Stimulated activated CD8-positive, alpha-beta memory T cell treated with anti-CD3 and anti-CD28 coated beads, Interleukin-15, amount 100 ng/mL, for 4 hours (primary cell): Measurements from ENCODE around the gene ZNF750.

Source experiments
- DNase-seq, 2 donors: peaks; one replicate each; pipeline ENCODE4 v3.0.0-alpha.2; 2020; ENCODE audit warnings: low read depth in 2 of 2

ZNF750 gene

DNA sequence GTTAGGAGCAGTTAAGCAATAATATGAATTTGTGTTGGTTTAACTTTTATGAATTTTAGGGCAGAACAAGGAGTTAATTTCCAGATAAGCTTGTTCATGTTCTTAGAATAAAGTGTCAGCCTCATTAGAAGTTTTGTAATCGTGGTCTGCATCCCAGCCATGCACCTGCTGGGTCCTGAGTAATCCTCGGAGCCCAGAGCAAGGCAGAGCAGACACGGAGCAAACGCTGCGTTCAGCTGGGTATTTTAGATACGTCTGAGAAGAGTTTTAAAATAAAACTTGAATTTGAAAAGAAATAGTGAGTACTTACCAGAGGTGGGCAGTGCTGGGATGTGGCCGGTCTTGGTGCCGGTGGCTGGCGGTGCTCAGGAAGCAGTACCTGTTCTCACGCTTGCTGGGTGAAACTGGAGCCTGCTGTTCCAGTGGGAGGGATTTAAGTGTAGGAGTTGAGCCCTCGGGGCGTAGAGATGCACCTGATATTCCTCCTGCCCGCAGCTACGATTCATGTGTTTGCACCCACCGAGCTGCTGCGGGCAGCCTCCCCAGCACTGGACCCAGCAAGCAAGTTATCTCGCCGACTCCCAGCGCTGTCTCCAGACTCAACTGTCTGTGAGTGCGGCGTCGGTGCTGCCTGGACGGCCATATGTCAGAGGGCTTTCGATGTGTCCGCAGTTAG lies at the start of gene ZNF750:
Gene ZNF750, minus strand, starts transcription at position 406 of the 676 bp plus-strand sequence. CDS start 7,568 bp downstream, outside the sequence.
- DNase-seq: no peak

DNA sequence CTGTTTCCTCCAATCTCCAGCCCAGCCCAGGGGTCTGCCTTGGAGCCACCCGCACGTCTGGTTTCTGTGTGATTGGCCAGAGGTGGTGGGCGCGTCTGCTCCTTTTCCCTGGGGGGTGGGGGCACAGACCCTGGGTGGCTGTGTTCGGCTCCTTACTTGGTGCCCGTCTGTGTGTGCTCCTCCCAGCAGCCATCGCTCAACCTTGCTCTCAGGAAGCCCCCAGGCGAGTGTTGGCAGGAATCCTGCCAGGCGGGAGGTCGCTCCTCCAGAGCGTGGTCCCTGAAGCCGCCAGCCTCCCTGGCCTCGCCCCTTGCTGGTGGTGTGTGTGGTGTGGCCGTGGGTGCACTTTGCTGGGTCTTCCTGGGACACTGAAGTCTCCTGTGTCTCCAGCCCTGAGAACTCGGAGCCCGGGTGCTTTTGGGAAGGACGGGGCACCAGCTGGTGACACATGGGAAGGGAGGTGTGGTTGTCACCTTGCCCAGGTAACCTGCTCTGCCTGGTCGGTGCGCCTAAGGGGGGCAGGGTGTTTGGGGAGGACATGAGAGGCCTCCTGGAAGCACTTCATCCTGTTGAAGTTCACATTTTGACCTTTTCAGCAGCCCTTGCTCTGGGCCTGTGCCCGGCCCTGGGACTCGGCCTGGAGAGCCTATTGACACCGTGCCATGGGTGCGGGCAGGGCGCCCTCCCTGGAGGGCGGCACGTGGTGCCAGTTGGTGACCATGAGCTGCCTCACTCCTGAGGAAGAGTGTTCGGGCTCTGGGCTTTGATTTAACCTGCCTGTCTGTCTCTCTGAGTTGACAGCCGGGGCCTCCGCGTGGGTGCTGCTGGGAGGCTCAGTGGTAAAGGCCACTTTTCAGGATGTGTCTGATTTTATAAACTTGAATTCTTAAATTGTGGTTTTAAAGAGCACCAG lies 49.0 kb upstream of the ZNF750 start:
- no peak for DNase-seq

- DNase-seq: no peak
Measured at GRCh38 chr17:82887255-82888164, 47.7 kb upstream of the ZNF750 start.

- no peak for DNase-seq
Measured at GRCh38 chr17:82884970-82885353, 45.1 kb upstream of the ZNF750 start.

- no peak for DNase-seq
Measured at GRCh38 chr17:82884341-82884969, 44.6 kb upstream of the ZNF750 start.

DNA sequence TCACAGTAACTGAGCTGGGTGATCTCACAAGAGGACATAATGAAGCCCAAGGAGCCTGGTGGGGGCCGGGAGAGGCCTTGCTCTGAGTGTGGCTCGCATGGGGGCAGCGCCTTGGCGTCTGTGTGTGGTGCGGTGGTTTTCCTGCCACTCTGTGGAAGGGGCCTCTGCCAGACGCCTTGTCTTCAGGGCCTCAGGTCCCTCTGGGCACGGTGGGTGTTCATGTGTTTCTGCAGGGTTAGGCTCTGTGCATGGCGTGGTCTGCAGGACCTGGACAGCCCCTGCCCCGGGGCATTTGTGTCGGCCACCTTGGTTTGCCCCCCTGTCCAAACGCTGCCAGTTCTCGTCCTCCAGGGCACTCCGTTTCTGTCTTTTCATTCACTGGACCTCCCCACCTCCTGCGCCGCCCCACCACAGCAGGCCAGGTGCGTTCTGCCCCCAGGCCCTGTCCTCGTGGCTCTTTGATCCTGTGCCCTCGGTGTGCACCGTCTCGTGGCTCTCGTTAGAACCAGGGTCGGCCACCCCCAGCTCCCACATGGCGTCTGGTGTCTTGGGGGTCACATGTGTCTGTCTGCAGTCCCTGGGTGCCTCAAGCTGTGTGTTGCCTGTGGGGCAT lies 43.7 kb upstream of the ZNF750 start:
- DNase-seq: no peak

GRCh38 chr17:82882715-82883418 lies 43.0 kb upstream of the ZNF750 start:
- peak; percentile 50 to 58 for DNase-seq

DNA sequence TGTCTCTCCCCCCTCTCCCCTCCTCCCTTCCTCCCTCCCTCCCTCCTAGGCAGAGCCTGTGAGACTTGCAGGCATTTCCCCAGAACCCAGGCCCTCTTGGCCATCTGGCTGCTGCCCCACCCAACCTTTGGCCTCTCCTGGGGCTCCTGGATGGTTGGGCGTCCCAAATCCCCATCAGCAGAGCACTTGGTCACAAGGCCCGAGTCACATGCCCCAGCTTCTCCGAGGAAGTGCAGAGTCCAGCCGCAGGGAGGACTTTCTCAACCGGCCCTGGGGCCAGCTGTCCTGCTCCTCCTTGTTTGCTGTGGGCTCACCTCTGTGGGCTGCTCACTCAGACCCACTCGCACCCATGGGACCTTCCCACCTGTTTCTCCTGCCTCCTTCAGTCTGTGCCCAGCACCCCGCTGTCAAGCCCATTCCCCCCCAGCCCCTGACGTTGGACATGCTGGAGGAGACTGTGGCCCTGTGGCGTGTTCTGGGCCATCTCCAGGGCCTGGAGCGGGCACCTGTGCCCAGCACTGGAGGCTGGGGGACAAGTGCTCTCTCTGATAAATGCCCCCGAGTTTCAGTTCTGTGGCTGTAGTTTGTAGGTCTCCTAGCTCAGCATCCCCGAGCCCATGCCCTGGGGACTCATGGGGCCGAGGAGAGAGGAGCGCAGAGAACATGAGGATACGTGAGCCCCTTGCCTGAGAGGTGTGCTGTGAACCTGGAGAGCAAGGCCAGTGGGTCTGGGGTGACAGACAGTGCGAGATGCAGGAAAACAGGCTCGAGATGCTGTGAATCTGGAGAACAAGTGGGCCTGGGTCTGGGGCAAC lies 42.3 kb upstream of the ZNF750 start:
- DNase-seq: no peak

GRCh38 chr17:82881324-82881823 lies 41.6 kb upstream of the ZNF750 start:
- DNase-seq: no peak

- no peak for DNase-seq
Measured at GRCh38 chr17:82880620-82881323, 41.0 kb upstream of the ZNF750 start.

GRCh38 chr17:82879241-82879640 lies 39.4 kb upstream of the ZNF750 start:
- DNase-seq: no peak

GRCh38 chr17:82878527-82878926 lies 38.7 kb upstream of the ZNF750 start:
- DNase-seq: no peak

DNA sequence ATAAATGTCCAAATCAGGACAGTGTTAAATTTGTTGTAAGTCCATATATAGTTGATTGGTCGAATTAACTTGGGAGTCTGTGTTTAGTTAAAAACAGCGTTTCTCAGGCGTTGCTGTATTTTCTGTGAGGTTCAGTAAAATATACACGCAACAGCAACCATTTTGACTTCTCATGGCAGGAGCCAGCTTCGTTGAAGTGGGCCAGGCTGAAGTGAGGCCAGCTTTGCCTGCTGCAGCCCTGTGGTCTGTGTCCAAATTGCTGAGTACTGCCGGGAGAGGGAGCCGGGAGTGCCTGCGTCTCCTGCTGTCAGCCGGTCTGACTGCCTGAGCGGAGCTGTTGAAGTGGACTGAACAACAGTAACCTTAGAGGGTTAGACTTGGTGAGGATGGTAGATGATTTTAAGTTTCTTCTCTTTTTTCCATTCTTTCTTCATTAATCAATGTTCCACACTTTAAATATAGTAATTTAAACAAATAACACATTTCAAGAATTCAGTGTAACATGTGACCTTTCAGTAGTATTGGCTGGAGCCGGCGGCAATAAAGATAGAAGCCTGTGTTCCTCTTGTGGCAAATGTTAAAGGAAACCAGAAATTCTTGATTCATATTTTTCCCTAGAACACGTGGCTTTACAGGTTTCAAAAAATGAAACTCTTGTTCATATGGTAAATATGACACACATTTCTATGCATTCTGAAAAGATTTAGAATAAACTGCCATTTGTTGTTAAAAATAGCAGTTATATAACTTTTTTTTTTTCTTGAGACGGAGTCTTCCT lies 37.0 kb upstream of the ZNF750 start:
- DNase-seq: no peak

DNA sequence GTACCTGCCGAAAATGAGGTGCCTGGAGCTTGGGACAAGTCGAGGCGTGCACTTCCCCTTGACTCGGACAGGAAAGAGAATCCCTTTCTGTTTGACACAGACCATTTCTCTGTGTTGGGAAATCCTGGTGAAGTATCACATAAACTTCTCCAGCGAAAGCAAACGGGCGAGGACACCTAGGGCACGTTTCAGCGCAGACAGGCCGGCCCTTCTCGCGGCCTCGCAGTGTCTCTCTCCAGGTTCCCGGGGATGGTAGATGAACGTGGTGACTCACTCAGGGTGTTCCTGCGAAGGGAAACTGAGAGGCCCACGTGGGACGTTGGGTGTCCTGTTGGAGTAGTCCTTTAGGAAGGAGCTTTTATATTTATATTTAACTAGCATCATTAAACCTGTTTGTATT lies 36.3 kb upstream of the ZNF750 start:
- DNase-seq: no peak

GRCh38 chr17:82875407-82875856 lies 35.6 kb upstream of the ZNF750 start:
- DNase-seq: no peak

- DNase-seq: no peak
Measured at GRCh38 chr17:82874011-82874835, 34.4 kb upstream of the ZNF750 start.

- DNase-seq: no peak
Measured at GRCh38 chr17:82873521-82873920, 33.7 kb upstream of the ZNF750 start.
